ENCODE results near the gene KAZN.

Gene KAZN

GRCh38 chr1:15004396-15004795 is 405.9 kb downstream of the KAZN start:
- ATAC-seq = no peak
- TF ChIP-seq CSDC2 (CRISPR knock-in tag; IDR thresholded peaks at IDR 0.05) (no peak), ZNF565 (CRISPR knock-in tag; conservative IDR thresholded peaks at IDR 0.05; ENCODE audit: low read depth) (no peak), TOX (CRISPR knock-in tag; IDR thresholded peaks at IDR 0.05; ENCODE audit: borderline replicate concordance) (no peak), ESRRG (CRISPR knock-in tag; IDR thresholded peaks at IDR 0.05) (no peak)

DNA sequence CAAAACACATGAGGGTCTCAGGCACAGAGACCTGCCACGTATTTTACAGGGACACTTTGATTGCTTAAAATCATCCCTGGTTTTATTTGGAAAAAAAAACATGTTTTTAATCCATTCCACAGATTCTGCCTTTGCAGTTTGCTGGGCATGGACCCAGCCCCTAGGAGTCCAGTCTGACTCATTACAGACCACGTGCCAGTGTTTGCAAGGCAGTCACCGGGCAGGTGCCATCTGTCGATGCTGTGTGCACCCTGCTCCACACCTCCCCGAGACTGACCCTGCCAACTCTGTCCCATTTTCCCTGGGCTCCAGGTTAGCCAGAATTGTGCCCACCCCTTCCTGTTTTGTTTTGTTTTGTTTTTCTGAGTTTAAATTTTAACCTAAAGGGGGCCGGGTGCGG is 406.6 kb downstream of the KAZN start:
- TF ChIP-seq, protein P1, sequence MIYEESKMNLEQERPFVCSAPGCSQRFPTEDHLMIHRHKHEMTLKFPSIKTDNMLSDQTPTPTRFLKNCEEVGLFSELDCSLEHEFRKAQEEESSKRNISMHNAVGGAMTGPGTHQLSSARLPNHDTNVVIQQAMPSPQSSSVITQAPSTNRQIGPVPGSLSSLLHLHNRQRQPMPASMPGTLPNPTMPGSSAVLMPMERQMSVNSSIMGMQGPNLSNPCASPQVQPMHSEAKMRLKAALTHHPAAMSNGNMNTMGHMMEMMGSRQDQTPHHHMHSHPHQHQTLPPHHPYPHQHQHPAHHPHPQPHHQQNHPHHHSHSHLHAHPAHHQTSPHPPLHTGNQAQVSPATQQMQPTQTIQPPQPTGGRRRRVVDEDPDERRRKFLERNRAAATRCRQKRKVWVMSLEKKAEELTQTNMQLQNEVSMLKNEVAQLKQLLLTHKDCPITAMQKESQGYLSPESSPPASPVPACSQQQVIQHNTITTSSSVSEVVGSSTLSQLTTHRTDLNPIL (CRISPR knock-in tag; IDR thresholded peaks at IDR 0.05; ENCODE audit: low read depth) = no peak
- ATAC-seq = peak; percentile 47; the same call in 2 of the 3 replicates

GRCh38 chr1:15007368-15007767 is 408.9 kb downstream of the KAZN start:
- no peak for TF ChIP-seq ZFP3 (CRISPR knock-in tag; IDR thresholded peaks at IDR 0.05)
- no peak for TF ChIP-seq ZFP30 (CRISPR knock-in tag; IDR thresholded peaks at IDR 0.05)
- TF ChIP-seq TCF4 (CRISPR knock-in tag; IDR thresholded peaks at IDR 0.05; ENCODE audit: borderline replicate concordance) = no peak
- ATAC-seq = no peak

DNA sequence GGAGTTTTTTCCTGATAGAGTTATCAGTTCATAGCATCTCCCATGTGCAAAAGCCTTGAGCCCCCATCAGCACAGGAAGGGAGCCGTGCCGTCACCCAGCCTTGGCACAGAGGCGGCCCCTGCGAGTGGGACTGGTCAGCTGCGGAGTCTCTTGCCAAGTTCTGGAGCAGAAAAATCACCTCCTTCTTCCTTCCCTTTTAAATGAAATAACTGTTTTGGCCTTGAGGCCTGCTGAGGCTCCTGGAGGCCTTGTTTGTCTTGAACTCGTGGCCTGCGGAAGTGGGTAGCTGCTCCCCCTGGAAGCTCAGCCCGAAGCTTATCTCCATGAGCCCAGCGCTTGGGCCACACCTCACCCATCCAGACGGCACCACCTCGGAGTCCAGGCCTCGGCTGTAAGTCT is 409.4 kb downstream of the KAZN start:
- no peak for ATAC-seq
- no peak for TF ChIP-seq CSDC2 (CRISPR knock-in tag; IDR thresholded peaks at IDR 0.05)
- TF ChIP-seq ZNF565 (CRISPR knock-in tag; conservative IDR thresholded peaks at IDR 0.05; ENCODE audit: low read depth) = no peak
- no peak for TF ChIP-seq ARNTL (CRISPR knock-in tag; IDR thresholded peaks at IDR 0.05; ENCODE audit: borderline replicate concordance, low read depth)
- TF ChIP-seq OSR1 (CRISPR knock-in tag; IDR thresholded peaks at IDR 0.05) = no peak
- TF ChIP-seq POU6F1 (CRISPR knock-in tag; IDR thresholded peaks at IDR 0.05; ENCODE audit: borderline replicate concordance, low read depth) = no peak
- TF ChIP-seq BACH2 (CRISPR knock-in tag; IDR thresholded peaks at IDR 0.05; ENCODE audit: borderline replicate concordance) = no peak
- TF ChIP-seq PPARA (CRISPR knock-in tag; IDR thresholded peaks at IDR 0.05; ENCODE audit: borderline replicate concordance) = no peak
- no peak for TF ChIP-seq ZFP3 (CRISPR knock-in tag; IDR thresholded peaks at IDR 0.05)
- TF ChIP-seq, protein P1 (CRISPR knock-in tag; IDR thresholded peaks at IDR 0.05; ENCODE audit: low read depth) = no peak
- no peak for TF ChIP-seq ESRRG (CRISPR knock-in tag; IDR thresholded peaks at IDR 0.05)
- TF ChIP-seq GLIS3 (CRISPR knock-in tag; IDR thresholded peaks at IDR 0.05) = no peak
- TF ChIP-seq ISL1 (CRISPR knock-in tag; IDR thresholded peaks at IDR 0.05) = no peak
- TF ChIP-seq ZNF8 (CRISPR knock-in tag; IDR thresholded peaks at IDR 0.05) = no peak
- TF ChIP-seq ZC3H10 (CRISPR knock-in tag; IDR thresholded peaks at IDR 0.05) = no peak

DNA sequence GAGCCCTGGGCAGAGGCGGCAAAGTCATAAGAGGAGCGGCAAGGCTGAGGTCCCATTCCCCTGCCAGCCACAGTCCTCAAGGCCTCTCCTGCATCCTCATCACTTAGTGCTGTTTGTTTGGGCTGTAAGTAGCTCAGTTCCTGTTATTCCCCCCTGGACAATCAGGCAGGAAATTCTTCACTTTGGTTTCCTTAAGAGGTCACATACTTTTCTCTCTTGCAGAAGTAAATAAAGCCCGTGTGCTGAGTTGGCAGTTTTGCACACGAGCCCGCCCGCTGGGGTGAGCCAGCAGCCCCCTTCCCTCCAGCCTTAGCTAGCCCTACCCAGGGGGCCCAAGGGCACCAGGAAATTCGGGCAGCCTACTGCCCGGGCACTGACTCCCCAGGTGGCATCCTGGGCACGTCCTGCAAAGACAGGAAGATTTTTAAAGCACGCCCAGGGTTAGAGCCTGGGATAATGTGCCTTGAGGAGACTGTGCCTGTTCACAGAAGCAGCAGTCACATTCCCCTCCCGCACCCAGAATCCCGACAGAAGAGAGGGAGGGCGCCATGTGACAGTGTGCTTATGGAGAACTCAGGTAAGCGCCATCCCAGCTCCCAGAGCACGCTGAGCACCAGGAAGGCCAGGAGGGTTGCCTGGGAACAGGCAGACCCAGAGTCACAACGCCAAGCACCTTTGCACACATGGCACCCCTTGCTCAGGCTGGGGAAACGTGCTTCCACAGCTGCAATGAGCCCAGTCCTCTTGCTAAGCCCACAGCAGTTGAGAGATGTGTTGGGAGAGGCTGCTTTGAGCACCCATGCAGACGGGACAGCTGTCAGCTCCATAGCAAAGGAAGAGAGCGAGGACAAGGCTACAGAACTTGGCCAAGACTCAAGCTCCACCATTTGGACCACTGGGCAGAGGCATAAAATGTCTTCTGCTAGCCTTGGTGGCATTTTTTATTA is 410.6 kb downstream of the KAZN start:
- ATAC-seq = no peak
- TF ChIP-seq OSR1 (CRISPR knock-in tag; IDR thresholded peaks at IDR 0.05) = no peak
- no peak for TF ChIP-seq ZNF565 (CRISPR knock-in tag; conservative IDR thresholded peaks at IDR 0.05; ENCODE audit: low read depth)
- TF ChIP-seq ISL1 (CRISPR knock-in tag; IDR thresholded peaks at IDR 0.05) = no peak
- TF ChIP-seq CSDC2 (CRISPR knock-in tag; IDR thresholded peaks at IDR 0.05) = no peak
- no peak for TF ChIP-seq ZNF8 (CRISPR knock-in tag; IDR thresholded peaks at IDR 0.05)
- TF ChIP-seq, protein P2, sequence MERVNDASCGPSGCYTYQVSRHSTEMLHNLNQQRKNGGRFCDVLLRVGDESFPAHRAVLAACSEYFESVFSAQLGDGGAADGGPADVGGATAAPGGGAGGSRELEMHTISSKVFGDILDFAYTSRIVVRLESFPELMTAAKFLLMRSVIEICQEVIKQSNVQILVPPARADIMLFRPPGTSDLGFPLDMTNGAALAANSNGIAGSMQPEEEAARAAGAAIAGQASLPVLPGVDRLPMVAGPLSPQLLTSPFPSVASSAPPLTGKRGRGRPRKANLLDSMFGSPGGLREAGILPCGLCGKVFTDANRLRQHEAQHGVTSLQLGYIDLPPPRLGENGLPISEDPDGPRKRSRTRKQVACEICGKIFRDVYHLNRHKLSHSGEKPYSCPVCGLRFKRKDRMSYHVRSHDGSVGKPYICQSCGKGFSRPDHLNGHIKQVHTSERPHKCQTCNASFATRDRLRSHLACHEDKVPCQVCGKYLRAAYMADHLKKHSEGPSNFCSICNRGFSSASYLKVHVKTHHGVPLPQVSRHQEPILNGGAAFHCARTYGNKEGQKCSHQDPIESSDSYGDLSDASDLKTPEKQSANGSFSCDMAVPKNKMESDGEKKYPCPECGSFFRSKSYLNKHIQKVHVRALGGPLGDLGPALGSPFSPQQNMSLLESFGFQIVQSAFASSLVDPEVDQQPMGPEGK (CRISPR knock-in tag; IDR thresholded peaks at IDR 0.05; ENCODE audit: borderline replicate concordance) = no peak
- no peak for TF ChIP-seq ZNF70 (CRISPR knock-in tag; IDR thresholded peaks at IDR 0.05)
- TF ChIP-seq, protein P1 (CRISPR knock-in tag; IDR thresholded peaks at IDR 0.05; ENCODE audit: low read depth) = no peak
- TF ChIP-seq GLIS3 (CRISPR knock-in tag; IDR thresholded peaks at IDR 0.05) = no peak
- no peak for TF ChIP-seq SNAI2 (CRISPR knock-in tag; IDR thresholded peaks at IDR 0.05)
- TF ChIP-seq CSRNP3 (CRISPR knock-in tag; IDR thresholded peaks at IDR 0.05) = no peak
- TF ChIP-seq TOX (CRISPR knock-in tag; IDR thresholded peaks at IDR 0.05; ENCODE audit: borderline replicate concordance) = no peak
- TF ChIP-seq ESRRG (CRISPR knock-in tag; IDR thresholded peaks at IDR 0.05) = no peak
- no peak for TF ChIP-seq POU6F1 (CRISPR knock-in tag; IDR thresholded peaks at IDR 0.05; ENCODE audit: borderline replicate concordance, low read depth)
- no peak for TF ChIP-seq ZFP3 (CRISPR knock-in tag; IDR thresholded peaks at IDR 0.05)
